GM18498 (cell line): Measurements from ENCODE around the gene CPOX.
A peak's percentile ranks its signal among the peaks of the same experiment; 100 is the strongest.

Experiments
- ATAC-seq: cut with Tn5 transposase; IDR thresholded peaks from one replicate; pipeline ENCODE4 v1.9.1; 2021; ENCODE audit warnings: mild to moderate bottlenecking, moderate library complexity; ENCODE audit not compliant: unreplicated experiment

The CPOX gene

GRCh38 chr3:98542623-98543022, 50.8 kb downstream of the CPOX start:
- no peak for ATAC-seq

- no peak for ATAC-seq
These were observed 51.7 kb downstream of the CPOX start for GRCh38 chr3:98541695-98542094.

- ATAC-seq, result peak; percentile 48
These were observed 53.1 kb downstream of the CPOX start for GRCh38 chr3:98540346-98540745.

GRCh38 chr3:98536456-98537017, 56.9 kb downstream of the CPOX start:
- peak; percentile 75 for ATAC-seq

- ATAC-seq, result no peak
These were observed 58.7 kb downstream of the CPOX start for GRCh38 chr3:98534734-98535133.

GRCh38 chr3:98534168-98534567, 59.2 kb downstream of the CPOX start:
- ATAC-seq, result no peak

GRCh38 chr3:98532709-98533571, 60.5 kb downstream of the CPOX start:
- ATAC-seq, result no peak

GRCh38 chr3:98532275-98532637, 61.2 kb downstream of the CPOX start:
- ATAC-seq, result peak; percentile 1

GRCh38 chr3:98531622-98532274, 61.7 kb downstream of the CPOX start, which contains the start of gene GPR15:
GPR15 (plus strand) TSS chr3:98531978; CDS start chr3:98532034, 56 bp downstream.
- peak; percentile 38 for ATAC-seq

- ATAC-seq, result no peak
These were observed 62.7 kb downstream of the CPOX start for GRCh38 chr3:98530676-98531075.

GRCh38 chr3:98529856-98530459, 63.5 kb downstream of the CPOX start:
- no peak for ATAC-seq
